NOMO-1 (cell line): ENCODE data around the gene LAMB1.

Experiments
- DNase-seq, 2 experiments: peaks; one replicate each; lab custom pipeline; 2025; ENCODE audit not compliant: unreplicated experiment in 2 of 2; lab: John Stamatoyannopoulos, UW

The LAMB1 gene

DNA sequence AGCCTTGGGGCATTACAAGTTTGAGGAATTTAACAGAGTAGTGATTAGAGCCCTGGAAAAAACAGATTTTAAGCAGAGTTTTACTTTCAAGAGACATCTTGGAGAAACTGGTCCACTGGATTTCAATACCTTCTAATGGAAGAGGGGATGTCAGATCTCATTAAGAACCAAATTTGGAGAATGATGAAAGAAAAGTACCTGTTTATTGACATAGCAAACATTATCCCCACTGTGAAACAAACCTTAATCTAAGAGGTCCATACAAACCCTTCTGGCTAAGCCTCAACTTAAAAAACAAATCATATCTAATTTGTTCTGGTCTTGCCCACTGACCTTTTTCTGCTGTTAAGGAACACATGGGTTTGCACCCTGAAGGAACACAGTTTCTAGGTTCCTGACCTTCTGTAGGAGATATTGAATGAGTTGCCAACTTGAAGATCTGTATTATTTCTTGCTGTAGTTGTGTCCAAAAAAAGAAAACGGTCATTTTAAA lies 53.5 kb downstream of the LAMB1 start:
- no peak for DNase-seq

DNA sequence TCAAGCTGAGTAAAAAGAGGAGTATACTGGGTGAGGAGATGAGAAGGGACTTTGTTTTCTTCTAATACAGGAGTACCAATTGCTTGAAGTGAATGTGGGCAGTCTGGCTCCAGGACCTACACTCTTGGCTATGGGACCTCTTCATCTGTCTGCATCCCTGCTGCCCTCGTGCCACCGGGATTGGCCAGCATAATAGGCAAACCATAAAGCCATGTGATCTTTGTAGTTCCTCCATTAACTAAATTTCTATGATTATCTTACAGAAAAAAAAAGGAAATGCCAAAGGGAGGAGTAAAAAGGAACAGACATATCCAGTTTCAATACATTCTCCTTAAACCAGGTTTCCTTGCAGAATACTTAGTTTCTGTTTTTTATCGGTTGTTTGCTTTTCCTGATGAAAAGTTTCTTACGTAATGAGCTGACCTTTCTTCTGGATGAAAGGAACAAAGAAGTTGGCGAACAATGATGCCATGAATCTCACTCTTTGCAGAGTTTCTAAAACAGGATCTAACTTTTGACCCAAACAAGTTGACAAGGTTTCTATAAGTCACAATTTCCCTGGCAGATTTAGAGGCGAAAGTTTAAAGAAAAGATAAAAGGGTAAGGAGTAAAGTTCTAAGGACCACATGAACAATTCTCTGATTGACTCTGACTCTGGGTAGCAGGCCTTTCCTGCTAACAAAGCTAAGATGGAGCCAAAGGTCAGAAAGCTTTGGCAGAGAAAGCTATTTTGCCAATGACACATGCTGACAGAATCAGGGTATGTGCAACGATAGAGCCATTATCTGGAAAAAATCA lies 54.1 kb downstream of the LAMB1 start:
- DNase-seq = no peak

DNA sequence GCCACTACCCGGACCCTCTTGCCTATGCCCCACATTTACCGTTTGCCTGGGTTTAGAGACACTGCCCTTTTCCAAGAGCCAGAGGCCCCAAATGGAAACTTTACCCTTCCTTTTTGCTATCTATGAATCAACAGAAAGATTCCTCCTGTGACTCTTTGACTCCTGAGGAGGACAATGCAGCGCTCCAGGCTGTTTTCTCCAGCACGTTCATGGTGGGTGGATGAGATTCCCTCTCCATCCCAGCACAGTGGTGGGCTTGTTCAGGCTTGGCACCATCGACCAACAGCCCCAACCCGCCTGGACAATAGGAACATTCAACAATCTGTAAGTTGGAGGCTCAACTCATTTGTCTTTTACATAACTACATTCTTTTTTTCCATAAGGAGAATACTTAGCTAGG lies 56.1 kb downstream of the LAMB1 start:
- no peak for DNase-seq

DNA sequence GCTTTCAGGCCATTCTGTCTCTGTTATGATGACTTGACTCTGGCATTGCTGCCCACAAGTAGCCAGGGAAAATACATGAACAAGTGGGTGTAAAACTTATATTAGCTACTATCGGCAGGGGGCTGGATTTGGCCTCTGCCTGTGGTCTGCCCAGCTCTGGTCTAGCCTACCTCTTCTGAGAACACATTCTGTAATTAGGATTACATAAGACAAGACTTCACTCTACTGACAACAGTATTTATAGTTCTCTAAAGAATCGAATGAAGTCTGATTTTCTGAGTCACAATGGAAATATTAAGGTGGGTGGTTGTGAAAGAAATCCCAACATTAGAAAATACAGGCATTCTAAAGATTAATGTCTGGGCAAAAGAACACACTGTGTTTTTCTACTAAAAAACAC lies 56.5 kb downstream of the LAMB1 start:
- DNase-seq = no peak

DNA sequence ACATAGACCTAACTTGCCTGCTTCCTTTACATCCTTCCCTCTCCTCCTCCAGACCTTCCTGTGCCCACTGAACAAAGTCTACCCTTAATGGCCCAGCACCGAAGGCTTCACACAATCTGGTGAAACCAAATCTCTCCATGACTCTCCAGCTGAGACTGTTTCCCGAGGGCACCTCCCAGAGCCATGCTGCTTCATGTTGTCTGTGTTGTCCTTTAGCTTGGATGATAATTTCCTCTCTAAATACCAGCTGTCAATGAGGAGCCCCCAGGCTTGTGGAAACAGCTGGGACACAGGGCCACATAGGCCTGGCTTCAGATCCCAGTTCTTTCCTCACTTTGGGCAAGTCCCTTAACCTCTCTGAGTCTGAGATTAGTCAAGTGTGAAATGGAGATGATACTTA lies 57.6 kb downstream of the LAMB1 start:
- DNase-seq = no peak

DNA sequence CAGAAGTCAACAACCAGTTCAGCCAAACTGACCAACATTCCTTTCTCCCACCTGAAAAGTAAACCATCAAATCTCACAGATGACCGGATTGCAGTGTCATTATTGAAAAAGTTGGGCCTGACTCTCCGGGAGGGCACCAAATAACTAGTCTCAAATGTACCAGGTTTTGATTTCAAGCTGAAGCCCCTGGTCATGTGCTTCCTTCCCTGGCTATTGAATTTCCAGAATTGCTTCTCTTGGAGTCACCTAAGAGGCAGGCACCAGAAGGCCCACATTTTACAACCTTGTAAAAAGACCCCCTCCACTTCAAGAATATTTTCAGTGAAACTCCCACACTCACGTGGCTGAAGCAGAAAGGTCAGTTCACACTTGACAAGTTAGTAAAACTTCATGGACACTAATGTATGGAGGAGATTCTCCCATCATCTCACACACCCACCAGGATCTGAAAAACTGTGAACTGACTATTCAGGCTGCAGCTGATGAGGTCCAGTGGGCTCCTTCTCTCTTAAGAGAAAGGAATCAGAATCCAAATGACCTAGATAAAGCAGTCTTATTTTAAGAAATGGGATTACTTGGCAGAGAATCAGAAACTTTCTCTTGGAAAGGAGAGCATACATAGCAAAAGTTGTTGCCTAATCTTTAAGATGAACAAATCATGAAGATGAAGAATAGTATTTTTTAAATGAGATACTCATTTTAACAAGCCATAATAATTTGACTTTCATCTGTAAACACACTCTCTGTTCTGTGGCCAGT lies 58.4 kb downstream of the LAMB1 start:
- no peak for DNase-seq

DNA sequence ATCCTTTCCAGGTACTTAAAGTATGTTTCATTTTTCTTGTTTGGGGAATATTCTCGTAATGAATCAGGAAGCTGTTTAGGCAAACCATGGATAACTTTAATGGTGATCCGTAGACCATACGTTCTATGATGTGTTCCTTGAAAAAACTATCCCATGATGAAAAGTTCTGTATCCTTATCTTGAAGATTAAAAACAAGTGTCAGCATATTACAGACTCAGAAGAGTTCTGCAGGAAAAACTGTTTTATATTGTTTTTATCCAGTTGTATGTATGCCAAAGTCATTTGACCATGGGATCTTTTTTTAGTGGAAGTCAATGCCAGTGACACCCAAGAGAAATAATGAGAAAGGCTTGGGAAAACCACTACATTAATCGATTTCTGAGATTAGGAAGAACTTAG lies 59.9 kb downstream of the LAMB1 start:
- DNase-seq = no peak

DNA sequence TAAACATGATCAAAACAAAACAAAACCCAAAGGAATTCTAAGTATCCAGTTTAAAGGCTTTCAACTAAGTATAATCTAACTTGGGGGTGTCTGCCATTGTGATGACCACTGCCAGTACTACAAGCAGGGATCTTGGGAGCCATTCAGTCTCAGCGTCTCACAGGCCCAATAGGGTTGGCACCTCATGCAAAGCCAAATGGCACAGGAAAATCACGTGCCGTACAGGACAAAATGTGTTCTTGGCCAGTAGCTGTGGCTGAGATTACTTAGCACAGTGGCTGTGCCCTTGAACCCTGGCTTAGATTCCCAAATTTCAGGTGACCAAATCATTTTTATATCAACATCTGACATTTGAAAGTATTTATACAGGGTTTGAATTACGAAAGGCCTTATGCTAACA lies 62.0 kb downstream of the LAMB1 start:
- DNase-seq = no peak

DNA sequence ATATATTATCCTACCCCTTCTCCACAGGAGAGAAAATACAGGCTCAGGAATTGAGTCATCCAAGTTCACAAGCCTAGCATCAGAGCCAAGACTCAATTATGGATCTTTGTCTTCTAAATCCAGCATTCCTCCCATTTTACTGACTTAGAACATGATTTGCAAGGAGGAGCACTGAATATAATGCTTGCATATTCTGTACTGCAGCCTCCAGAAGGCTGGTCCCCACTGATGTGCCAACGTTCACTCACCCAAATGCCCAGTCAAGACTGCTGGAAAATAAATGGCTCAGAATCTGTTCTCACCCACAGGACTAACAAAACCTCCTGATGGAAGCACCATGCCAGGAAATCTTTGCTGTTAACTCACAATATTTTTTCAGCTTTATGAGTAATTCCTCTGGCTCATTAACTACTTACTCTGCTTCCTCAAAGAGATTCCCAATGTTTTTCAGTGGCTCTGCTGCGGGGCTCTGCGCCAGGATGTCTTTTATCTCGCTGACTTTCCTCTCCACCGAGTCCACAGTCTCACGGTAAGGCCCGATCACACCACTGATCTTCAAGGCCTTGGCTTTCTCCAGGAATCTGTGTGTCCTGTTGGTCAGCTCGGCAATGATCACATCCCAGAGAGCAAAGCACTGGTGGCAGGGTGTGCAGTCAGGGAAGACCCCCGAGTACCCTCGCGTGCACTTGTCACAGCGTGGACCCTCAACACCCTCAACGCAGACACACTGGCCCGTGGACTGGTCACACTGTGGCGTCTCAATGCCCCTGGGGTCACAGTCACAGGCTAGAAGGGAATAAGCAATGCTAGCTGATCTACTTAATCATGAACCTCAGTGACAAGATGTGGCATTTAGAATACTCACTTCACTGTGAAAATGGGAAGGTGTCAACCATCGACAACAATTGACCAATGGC lies 63.1 kb downstream of the LAMB1 start:
- DNase-seq = no peak

DNA sequence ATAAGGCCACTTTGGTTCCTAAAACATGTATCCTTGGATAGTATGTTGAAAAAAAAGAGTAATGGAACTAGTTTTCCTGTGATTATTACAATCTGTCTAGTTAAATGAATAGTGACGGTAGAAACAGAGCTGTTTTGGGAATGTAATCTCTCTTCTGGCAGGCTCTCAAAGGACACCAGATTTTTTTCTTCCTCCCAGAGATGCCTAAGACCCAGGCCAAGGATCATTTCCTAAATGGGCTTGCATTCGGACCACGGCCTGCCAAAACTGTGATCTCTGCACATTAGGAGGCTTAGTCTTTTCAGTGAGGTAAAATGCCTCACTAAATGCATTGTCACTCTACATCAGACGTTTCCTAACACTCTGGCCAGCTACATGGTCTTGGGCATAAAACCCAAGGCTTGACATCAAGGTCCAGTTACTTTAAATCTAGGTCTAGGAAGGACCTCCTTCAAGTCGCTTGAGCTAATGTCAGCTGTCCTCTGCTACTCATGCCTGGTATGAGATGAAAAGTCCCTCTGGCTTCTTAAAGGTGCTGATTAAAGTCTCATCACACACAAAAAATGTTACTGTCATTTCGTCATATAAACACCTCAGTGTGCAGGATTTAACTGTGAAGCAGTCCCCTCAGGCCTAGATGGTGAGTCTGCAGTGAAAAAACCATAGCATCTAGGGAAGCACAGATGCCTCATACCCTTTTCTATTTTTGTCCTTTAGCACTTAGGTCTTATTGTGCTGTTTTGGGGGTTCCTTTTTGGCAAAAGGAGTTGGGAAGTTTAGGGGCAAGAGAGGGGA lies 64.3 kb downstream of the LAMB1 start:
- DNase-seq = no peak

DNA sequence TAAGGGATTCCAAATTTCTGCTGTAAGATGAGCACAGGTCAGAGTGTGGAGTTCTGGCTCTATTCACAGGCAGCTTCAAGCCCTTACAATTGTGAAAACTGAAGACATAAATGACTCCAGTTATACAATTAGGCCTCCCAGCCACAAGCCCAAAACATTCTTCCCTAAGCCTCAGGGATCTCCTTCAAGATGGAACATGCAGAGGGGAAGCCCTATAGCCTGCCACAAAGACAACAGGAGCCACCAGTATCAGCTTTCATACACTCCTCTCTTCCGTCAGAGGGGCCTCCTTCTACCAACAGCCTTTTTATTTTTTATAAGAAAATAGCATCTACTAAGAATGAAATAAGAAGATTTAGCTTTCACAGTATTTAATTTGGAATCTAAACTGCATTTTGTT lies 65.4 kb downstream of the LAMB1 start:
- no peak for DNase-seq

DNA sequence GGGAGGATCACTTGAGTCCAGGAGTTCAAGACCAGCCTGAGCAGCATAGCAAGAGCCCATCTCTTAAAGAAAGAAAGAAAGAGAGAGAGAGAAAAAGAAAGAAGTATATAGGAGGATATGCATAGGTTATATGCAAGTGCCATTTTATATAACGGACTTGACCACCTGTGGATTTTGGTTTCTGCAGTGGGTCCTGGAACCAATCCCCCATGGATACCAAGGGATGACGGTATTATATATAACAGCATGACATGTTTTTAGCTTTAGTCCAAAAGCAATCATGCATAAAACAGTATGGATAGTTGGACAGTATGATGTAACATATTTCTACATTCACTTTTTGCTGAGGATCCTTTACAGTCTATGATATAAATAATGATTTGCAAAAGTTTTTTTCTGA lies 66.6 kb downstream of the LAMB1 start:
- DNase-seq = no peak

DNA sequence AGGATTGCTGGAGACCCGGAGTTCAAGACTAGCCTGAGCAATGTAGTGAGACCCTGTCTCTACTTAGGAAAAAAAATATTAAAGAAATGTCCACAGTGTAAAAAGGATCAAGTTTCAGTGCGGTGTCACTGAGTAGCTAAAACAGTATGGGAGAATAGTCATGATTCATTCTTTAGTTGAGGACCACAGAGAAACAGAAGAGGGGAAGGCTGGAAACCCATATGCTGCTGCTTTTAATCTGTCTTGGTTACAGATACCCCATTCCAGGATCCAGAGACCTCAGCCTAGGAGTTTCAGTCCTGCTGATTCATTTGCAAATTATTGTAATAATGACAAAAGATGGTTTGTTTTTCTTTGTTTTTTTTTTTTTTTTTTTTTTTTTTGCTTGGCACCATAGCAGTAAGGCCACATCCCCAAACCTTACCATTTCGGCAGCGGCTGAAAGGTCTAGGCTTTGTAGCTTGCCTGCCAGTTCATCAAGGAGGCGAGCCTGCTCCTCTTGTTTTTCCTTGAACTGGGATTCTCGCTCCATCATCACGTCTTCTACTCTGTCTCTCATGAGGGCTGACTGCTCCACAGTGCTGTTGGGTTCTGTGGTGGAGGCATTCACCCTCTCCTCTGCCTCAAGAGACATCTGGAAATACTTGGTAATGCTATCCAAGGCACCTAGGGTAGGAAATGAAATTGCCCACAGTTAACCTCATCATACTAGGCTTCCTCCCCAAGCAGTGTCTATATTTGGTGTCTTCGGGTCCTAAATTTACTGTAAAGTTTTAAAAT lies 67.8 kb downstream of the LAMB1 start:
- no peak for DNase-seq

DNA sequence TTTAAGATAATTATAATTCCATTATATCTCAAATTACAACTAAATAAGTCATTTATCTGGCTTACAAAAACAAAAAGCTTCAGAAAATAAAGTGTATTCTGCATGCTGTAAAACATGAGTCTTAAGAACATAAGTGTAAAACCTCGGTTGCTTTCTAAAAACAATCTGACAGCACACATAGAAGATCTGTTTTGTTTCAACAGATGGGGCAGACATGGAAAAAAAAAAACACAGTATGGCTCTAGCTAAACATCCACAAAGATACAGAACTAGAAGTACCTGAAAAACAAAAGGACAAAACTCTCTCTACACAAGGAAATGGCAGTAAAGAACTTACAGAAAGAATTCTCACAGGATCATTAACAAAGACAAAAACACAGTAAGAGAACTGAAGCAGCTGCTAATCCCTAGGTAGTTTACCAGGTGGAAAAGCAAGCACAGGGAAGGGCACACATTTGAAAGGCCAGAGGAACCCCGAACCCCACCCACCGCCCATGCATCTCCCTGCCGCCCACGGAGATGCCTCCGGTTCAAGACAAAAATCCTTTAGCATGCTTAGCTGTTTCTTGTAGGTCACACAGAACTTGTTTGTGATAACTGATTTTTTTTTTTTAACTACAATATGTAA lies 69.5 kb downstream of the LAMB1 start:
- DNase-seq = no peak

DNA sequence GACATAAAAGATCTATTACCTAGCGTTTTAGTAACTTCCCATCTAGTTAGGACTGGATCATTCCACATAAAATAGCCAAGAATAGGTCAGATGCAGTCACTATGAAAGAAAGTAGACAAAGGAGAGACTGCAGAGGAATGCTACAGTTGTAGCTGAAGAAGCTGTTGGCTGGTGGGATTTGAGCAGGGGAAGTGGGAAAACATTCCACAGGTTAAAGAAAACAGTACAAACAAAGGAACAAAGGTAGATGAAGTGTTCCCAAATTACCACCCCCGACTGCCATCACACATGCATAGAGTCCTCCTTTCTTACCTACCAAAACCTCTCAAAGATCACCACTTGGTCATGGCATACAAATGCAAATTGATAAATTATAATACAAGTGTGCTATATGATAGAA lies 70.2 kb downstream of the LAMB1 start:
- no peak for DNase-seq

DNA sequence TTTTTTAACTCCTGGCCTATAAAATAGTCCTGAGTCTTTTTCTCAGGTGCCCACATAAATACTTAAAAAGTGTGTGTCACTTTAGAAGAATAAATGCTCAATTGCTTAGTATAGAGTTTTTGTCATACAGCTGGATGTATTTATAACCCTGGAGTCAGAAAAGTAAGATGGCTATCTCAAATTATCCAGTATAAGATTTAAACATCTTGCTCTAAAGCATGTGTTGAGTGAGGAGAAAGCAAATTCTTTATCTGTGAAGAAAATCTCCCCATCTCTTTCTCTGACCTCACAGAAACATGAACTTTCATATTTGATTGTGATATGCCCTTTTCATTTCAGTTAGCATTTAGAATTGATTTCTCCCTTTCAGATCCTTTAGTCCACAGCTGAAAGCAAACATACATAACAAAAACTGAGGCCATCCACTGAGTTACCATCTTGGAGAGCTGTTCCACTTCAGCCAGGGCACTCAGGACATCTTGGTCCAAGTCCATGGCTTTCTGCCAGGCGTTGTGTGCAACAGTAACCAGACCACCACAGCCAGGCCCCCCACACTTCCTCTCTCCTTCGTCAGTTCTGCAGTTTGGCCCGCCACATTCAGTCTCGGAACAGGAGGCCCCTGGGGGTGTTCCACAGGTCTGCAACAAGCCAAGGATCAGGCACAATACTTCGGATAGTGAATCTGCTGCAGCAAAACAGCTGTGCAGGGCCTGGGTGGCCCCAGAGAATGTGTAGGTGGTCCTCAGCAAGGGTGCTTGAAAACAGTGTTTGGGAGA lies 71.0 kb downstream of the LAMB1 start:
- no peak for DNase-seq

DNA sequence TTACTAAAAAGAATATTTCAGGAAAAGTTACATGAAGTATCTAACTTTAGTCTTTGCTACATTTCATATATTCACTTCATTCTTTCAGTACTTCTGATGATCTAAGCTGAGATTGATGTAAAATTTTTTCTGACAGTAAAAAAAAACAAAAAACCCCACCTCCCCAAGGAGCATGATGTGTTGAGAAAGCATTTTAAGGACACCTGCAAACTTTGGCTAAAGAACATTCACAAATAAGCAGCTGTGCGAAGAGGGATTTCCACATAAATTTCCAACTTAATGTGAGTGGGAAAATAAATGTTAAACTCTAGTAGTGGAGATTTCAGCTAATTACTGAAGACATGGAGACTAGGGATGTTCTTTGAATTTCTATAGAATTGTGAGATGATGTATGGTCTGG lies 76.5 kb downstream of the LAMB1 start:
- no peak for DNase-seq

DNA sequence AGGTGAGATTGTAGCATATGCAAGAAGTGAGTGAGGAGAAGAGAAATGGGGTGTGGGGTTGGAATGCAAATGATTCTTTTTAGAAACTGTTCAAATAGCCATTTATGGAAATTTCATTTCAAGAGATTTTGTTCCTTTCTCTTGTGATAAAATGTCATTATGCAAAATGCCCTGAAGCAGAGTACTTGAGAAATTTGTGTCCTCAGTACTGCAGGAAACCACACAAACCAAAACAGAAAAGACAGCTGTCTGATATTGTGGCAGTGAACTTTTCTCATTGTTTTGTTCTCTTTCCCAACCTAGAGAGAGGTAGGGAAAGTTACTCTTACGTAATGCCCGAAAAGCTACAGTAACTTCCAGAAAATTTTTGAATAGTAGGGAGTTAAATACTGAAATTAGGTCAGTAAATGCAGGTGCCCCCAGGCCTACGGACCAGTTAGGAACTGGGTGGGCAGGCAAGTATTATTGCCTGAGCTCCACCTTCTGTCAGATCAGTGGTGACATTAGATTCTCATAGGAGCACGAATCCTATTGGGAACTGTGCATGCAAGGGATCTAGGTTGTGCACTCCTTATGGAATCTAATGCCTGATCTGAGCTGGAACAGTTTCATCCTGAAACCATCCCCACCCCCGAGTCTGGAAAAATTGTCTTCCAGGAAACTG lies 78.0 kb downstream of the LAMB1 start:
- no peak for DNase-seq
